Brain microvascular endothelial cell (primary cell): ENCODE measurements around the gene MIB2.

Experiments used
- DNase-seq: peaks from one replicate; pipeline ENCODE4 v3.0.0-alpha.2; 2020
- H3K27ac ChIP-seq: fragments of 250-450 bp; sonication (Bioruptor Pico); 2 replicates; pipeline ENCODE4 v1.5.1; 2020; ENCODE audit warnings: mild to moderate bottlenecking, moderate library complexity
- H3K27me3 ChIP-seq: fragments of 250-450 bp; sonication (Bioruptor Pico); replicated peaks from 2 replicates; pipeline ENCODE4 v1.5.1; 2020; ENCODE audit warnings: mild to moderate bottlenecking
- H3K36me3 ChIP-seq: fragments of 250-450 bp; sonication (Bioruptor Pico); replicated peaks from 2 replicates; pipeline ENCODE4 v1.5.1; 2020; ENCODE audit warnings: mild to moderate bottlenecking
- H3K4me3 ChIP-seq: 2 replicates; pipeline ENCODE4 v1.5.1; 2011; ENCODE audit warnings: low read depth, mild to moderate bottlenecking, control low read depth, low read length, moderate library complexity
- in situ Hi-C: cut with HindIII; loops from 2 replicates; pipeline ENCODE4 v1.10.0; 2017; ENCODE audit warnings: low sequenced_read_pairs, low pct_ligation_motif_present
- TF ChIP-seq, protein P1 (sequence below): IDR thresholded peaks from 2 replicates; pipeline ENCODE4 v1.5.1; 2011; ENCODE audit warnings: low read depth, mild to moderate bottlenecking, moderate library complexity, low read length, control low read depth, inconsistent platforms; ENCODE audit errors: missing control alignments

Gene MIB2

DNA sequence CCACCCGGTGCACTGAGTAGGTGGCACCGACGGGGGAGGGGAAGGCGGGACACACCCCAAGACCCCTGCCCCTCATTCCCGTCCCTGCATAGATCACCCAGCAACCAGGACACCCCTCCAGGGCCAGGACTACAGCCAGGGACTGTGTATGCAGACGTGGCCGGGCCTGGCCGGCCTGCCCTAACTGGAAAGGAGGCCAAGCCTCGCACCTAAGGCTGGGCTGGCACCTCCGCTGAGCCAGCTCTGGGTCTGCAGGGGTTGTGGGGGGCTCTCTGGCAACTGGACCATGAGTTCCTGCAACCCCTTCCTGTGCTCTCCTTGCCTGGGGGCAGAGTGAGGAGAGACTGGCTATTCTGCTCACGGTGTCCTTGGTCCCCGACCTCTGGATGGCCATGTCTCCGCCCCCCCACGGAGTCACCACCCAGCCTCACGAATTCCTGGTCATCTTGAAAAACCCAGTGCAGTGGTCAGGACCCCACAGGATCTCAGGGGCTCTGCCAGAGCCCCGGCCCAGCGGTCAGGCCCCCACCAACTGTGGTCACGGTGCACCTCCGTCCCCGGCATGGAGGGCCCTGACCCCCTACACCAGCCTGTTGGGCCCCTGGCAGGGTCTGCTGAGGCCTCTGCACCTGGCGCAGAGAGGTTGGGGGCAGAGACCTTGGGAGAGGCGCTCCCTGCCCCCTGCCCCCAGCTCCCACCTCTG is 14.3 kb upstream of the MIB2 start:
- Histone ChIP-seq H3K27me3 (peaks cover 22% of the 10 kb centered on the region), H3K4me3 (no peak overlapping the region), H3K36me3 (no peaks in the 10 kb centered on the region), H3K27ac (no peak overlapping the region)
- TF ChIP-seq, protein P1, sequence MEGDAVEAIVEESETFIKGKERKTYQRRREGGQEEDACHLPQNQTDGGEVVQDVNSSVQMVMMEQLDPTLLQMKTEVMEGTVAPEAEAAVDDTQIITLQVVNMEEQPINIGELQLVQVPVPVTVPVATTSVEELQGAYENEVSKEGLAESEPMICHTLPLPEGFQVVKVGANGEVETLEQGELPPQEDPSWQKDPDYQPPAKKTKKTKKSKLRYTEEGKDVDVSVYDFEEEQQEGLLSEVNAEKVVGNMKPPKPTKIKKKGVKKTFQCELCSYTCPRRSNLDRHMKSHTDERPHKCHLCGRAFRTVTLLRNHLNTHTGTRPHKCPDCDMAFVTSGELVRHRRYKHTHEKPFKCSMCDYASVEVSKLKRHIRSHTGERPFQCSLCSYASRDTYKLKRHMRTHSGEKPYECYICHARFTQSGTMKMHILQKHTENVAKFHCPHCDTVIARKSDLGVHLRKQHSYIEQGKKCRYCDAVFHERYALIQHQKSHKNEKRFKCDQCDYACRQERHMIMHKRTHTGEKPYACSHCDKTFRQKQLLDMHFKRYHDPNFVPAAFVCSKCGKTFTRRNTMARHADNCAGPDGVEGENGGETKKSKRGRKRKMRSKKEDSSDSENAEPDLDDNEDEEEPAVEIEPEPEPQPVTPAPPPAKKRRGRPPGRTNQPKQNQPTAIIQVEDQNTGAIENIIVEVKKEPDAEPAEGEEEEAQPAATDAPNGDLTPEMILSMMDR, result no peak
- in situ Hi-C loops, result no loop called here
- DNase-seq, result no peak

DNA sequence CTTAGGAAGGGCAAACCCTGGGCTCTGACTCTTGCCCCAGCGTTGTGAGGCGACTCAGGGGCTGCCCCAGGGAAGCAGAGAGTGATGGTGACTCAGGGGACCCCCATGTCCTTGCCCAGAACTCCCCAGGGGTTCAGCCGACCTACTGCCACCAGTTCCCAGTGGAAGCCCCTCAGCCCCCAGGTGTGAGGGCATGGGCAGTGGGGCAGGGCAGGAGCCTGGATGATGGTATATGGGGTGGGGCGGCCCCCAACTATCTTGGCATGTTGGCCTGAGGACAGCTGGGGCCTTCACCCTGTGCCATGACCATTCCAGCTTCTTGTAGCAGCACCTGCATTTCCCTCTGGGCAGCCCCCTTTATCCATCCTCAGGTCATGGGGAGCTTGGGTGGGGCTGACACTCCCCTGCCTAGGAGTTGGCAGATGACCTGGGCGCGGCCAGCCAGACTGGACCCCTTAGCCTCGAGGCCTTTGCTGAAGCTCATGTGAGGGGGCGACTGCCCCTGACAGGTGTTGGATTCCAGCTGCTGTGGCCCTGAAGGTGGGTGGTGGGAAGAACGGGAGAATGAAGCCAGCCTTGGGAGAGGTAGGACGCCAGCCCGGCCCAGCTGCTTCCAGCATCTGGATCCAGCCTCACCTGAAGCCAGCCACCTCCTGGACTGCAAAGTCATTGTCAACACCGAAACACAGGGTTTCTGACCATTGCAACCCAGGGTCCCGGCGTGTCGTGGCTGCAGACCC is 13.6 kb upstream of the MIB2 start:
- H3K27me3 ChIP-seq, result peaks cover 15% of the 10 kb centered on the region
- in situ Hi-C loops, result no loop called here
- H3K27ac ChIP-seq, result no peak overlapping the region
- DNase-seq, result no peak
- H3K4me3 ChIP-seq, result no peak overlapping the region
- no peaks in the 10 kb centered on the region for H3K36me3 ChIP-seq
- TF ChIP-seq, protein P1, result no peak

DNA sequence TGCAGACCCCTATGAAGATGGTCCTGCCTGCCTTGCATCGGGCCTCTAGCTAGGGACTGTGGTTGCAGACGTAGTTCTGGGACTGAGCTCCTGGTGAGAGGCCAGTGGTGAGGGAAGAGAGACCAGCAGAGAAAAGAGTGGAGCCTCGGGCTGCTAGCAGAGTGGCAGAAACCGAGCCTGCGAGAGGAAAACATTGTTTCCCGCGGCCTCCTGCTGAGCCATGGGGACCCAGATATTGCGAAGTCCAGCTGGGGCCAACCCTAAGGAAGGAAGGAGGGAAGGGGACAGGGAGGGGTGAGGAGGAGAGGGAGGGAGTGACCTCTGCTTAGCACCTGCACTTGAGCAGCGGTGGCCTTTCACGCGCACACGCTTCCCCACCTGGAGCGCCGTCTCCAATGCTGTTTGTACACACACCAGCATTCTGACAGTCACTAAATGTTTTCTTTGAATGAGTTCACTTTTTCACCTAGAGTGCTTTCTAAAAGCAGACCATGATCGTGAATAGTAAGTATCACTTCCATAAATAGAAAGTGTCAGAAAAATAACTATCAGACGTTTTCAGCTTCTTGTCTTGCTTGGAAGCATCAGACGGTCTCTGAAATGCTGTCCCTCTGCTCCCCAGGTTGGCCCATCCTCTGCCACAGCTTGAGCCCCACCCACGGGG is 12.9 kb upstream of the MIB2 start:
- TF ChIP-seq, protein P1, result no peak
- Histone ChIP-seq H3K36me3 (no peaks in the 10 kb centered on the region), H3K4me3 (no peak overlapping the region), H3K27me3 (peaks cover 14% of the 10 kb centered on the region), H3K27ac (no peak overlapping the region)
- in situ Hi-C loops, result no loop called here
- no peak for DNase-seq

DNA sequence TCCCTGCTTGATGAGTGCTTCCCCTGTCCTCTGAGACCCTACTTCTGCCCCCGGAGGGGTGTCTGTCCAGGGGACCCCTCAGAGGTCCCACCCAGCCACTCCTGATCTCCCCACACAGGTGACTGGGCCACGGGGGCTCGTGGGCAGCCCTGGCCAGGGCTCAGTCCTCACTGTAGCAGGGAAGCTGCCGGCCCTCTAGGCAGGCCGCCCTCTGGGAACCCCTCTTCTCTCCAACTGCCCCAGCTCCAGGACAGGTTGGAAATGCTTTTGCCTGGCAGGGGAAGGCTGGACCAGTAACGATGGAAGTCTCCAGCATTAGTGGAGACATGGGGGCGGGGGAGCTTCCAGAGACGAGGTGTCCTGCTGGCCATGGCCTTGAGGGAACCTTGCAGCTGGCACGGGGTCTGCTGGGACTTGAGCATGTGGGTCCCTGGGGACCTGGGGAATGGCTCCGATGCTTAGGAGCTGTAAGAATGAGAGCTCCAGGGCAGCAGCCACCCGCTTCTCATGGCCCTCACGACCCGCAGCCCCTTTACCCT is 12.3 kb upstream of the MIB2 start:
- H3K27me3 ChIP-seq, result peaks cover 11% of the 10 kb centered on the region
- TF ChIP-seq, protein P1, result no peak
- in situ Hi-C loops, result no loop called here
- no peak overlapping the region for H3K4me3 ChIP-seq
- no peak for DNase-seq
- H3K36me3 ChIP-seq, result no peaks in the 10 kb centered on the region
- H3K27ac ChIP-seq, result no peak overlapping the region

DNA sequence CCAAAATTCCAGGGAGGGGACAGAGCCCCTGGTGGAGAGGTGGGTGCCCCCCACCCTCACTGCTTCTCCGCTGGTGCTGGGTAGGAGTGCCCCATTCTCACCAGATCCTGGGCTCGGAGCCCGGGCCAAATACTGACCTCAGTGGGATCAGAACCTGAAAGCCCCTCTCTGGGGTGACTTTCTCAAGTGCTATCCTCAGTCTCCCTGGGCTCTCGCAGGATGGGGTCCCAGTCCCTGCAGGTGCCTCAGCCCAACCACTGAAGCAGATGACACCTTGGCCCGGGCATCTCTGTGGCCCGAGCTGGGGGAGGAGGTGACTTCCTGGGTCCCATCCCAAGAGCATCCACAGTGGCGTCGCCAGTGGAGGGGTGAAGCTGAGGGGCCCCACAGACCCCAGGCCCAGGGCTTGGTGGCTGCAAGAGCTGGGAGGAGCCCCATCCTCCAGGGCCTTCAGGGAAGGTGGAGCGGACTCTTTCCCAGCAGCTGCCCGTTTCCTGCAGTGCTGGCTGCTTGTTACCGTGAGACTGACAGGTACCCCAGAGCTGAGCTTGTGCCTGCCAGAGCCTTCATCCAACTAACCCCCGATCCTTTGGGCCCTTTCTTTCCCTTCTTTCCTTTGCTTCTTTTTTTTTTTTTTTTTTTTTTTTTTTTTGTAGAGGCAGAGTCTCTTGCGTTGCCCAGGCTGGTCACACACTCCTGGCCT is 11.5 kb upstream of the MIB2 start:
- H3K27ac ChIP-seq, result no peak overlapping the region
- TF ChIP-seq, protein P1, result no peak
- H3K4me3 ChIP-seq, result no peak overlapping the region
- peaks cover 11% of the 10 kb centered on the region for H3K27me3 ChIP-seq
- no peaks in the 10 kb centered on the region for H3K36me3 ChIP-seq
- in situ Hi-C loops, result no loop called here
- no peak for DNase-seq
